GM06990 (cell line): Measurements from ENCODE around the gene ZBTB7C.

Experiments used
- DNase-seq: peaks from one replicate; pipeline ENCODE4 v3.0.0-alpha.2; 2011; ENCODE audit not compliant: insufficient read length; ENCODE audit errors: extremely low read depth
- H3K27me3 ChIP-seq: replicated peaks from 2 replicates; pipeline ENCODE4 v1.6.0; 2011; ENCODE audit warnings: low read length; ENCODE audit not compliant: control insufficient read depth, insufficient read depth
- H3K36me3 ChIP-seq: 2 replicates; pipeline ENCODE4 v1.5.1; 2011; ENCODE audit warnings: low read length; ENCODE audit not compliant: control insufficient read depth, insufficient read depth
- H3K4me3 ChIP-seq: replicated peaks from 2 replicates; pipeline ENCODE4 v1.5.1; 2011; ENCODE audit warnings: low read depth, mild to moderate bottlenecking, control low read depth, low read length
- TF ChIP-seq, protein P1 (sequence below): IDR thresholded peaks from 2 replicates; pipeline ENCODE4 v1.5.1; 2011; ENCODE audit warnings: low read length, control low read depth, mild to moderate bottlenecking, inconsistent platforms; ENCODE audit not compliant: insufficient read depth, poor library complexity, severe bottlenecking

The ZBTB7C gene

DNA sequence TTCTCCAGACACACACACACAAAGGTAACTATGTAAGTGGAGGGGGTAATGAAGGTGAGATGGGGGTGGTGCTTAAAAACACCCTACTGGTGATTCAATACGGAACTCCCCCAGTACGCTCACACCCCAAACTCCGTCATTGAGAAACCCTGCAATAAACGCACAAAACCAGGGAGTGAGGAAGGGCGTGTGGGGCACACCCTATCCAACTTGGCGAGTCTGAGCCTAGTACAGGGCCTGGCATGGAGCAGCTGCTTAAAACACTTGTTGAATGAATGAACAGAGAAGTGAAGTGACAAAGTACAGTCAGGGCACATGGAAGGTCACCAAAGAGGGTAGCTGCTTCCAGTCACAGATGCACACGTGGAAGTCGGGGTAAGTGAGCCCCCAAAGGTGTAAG lies 331.9 kb downstream of the ZBTB7C start:
- Histone ChIP-seq H3K27me3 (peaks cover 4% of the 10 kb centered on the region; the same call in 1 of the 2 replicates), H3K4me3 (no peak overlapping the region), H3K36me3 (no peaks in the 10 kb centered on the region)
- TF ChIP-seq, protein P1, sequence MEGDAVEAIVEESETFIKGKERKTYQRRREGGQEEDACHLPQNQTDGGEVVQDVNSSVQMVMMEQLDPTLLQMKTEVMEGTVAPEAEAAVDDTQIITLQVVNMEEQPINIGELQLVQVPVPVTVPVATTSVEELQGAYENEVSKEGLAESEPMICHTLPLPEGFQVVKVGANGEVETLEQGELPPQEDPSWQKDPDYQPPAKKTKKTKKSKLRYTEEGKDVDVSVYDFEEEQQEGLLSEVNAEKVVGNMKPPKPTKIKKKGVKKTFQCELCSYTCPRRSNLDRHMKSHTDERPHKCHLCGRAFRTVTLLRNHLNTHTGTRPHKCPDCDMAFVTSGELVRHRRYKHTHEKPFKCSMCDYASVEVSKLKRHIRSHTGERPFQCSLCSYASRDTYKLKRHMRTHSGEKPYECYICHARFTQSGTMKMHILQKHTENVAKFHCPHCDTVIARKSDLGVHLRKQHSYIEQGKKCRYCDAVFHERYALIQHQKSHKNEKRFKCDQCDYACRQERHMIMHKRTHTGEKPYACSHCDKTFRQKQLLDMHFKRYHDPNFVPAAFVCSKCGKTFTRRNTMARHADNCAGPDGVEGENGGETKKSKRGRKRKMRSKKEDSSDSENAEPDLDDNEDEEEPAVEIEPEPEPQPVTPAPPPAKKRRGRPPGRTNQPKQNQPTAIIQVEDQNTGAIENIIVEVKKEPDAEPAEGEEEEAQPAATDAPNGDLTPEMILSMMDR, result no peak
- DNase-seq, result no peak

DNA sequence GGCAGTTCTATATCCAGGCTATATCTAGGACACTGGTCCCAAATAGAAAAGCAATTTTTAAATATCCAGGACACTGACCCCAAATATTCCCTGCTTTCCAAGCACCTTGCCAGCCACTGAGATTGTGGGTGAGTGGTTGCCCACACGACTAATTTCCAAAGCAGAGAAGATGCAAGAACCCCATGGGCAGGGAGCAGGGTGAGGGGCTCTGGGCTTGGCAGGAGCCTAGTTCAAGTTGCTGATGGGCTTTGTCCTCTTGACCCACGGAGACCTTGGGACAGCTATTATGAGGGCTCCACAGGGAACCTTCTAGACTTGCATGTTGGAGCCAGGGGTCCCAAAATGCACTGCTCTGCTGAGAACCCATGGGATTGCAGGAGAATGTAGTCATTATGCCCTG lies 332.7 kb downstream of the ZBTB7C start:
- H3K27me3 ChIP-seq, result peaks cover 4% of the 10 kb centered on the region; the same call in 1 of the 2 replicates
- TF ChIP-seq, protein P1, result no peak
- H3K36me3 ChIP-seq, result no peaks in the 10 kb centered on the region
- H3K4me3 ChIP-seq, result no peak overlapping the region
- DNase-seq, result no peak

DNA sequence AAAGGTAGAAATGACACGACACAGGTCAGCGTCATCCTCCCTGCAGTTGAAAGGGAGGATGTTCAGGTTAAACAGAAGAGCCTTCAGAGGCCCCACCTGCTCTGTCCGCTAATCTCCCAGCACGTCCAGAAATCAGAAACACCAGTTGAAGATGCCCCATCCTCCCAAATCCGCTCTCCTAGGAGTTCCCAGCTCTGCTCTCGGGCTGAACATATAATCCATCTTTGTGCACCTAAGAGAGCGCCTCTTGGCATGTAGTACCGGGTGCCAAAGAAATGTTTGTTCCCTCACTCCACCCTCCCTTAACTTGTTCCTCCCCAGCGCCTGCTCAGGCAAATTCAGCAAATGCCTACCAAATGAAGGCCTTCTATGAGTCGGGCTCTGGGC lies 333.5 kb downstream of the ZBTB7C start:
- TF ChIP-seq, protein P1, result no peak
- no peak overlapping the region for H3K4me3 ChIP-seq
- H3K27me3 ChIP-seq, result peaks cover 4% of the 10 kb centered on the region; the same call in 1 of the 2 replicates
- H3K36me3 ChIP-seq, result no peaks in the 10 kb centered on the region
- DNase-seq, result no peak

DNA sequence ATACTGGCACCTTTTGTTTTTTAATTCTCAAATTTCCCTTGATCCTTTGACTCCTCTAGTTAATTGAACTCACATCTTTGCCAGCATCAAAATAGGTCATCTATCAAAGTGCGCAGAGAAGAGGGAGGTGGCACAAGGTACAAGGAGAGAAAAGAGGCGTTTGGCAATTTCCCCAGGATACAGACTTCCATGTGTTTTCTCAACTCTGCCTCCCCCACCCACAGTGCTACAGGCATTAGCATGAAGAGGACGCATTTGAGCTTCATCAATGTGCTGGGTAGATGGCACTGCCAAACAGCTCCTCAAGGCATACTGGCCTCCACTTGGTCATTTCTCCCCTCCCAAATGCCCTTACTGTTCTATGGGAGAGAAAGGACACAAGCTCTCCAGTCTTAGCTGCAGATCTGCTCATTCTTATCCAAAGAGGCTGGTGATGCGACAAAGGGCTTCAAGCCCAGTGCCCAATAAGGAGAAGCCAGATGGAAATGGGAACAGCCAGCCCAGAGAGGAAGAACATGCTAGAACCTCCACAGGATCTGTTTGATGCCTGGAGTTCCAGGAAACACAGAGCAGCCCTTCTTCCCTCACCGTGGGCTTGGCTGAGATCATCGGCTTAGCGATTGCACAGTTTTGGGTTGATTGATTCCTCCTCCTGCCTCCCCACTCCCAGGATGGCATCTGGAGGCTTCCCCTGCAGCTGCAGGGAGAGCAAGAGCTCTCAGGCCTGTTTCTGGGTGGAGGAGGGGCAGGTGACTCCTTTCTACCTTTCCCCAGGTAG lies 334.1 kb downstream of the ZBTB7C start:
- Histone ChIP-seq H3K36me3 (no peaks in the 10 kb centered on the region), H3K4me3 (no peak overlapping the region), H3K27me3 (peaks cover 4% of the 10 kb centered on the region; the same call in 1 of the 2 replicates)
- no peak for DNase-seq
- TF ChIP-seq, protein P1, result no peak

DNA sequence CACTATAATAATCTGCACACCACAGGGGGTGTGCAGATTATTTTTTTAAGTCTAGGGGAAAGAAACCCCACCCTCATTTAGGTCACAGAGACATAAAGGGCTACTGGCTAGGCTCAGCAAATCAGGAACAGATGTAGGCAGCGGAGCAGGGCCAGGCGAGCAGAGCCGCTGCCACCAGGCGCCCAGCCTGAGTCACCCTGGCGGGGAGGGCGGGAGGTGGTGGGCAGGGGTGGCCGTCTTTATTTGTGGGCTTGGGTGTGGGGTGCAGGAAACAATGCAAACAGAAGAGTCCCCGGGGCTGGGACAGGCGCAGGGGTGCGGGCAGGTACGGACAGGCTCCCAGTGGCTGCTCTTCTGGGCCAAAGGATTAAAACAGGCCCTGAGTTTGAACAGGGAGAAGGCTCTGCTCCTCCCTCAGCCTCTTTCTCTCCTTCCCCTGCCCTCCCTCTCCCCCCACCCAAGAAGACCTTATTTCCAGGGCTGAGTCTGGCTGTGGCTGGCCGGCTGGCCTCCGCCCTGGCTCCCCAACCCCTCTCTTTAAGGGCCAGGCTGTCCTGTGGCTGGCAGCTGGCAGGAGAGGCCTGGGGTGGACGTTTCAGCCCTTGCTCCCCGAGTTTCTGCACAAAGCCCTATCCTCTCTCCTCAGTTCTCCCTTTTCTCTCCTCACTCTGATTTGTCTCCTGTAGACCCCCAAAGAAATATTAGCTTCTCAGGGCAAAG lies 335.8 kb downstream of the ZBTB7C start:
- TF ChIP-seq, protein P1, result no peak
- Histone ChIP-seq H3K4me3 (no peak overlapping the region), H3K36me3 (no peaks in the 10 kb centered on the region), H3K27me3 (peaks cover 4% of the 10 kb centered on the region; the same call in 1 of the 2 replicates)
- DNase-seq, result no peak
